HepG2 (cell line): Measurements from ENCODE around the gene HABP4. TPM values are rescaled to one million over a fixed set of nuclear protein-coding genes. Genes with fewer than 3 reads are reported as not detected.

Experiments used
- ARNTL ChIP-seq: sonication (generic); formaldehyde crosslinking; IDR thresholded peaks from 2 replicates; pipeline ENCODE4 v1.4.0; 2020; ENCODE audit warnings: mild to moderate bottlenecking, missing genetic modification reagents
- CEBPZ ChIP-seq: IDR thresholded peaks from 2 replicates; pipeline ENCODE4 v1.6.1; 2012; ENCODE audit warnings: low read length, improper control_type of control experiment
- DRAP1 ChIP-seq: IDR thresholded peaks from 2 replicates; pipeline ENCODE4 v1.6.1; 2016; ENCODE audit warnings: missing genetic modification reagents, missing compliant biosample characterization
- ELF4 ChIP-seq: sonication (generic); formaldehyde crosslinking; IDR thresholded peaks from 2 replicates; pipeline ENCODE4 v1.5.0; 2020; ENCODE audit warnings: missing genetic modification reagents, mild to moderate bottlenecking, moderate library complexity, borderline replicate concordance
- ETV6 ChIP-seq: sonication (generic); formaldehyde crosslinking; conservative IDR thresholded peaks from 2 replicates; pipeline ENCODE4 v1.4.0; 2020; ENCODE audit warnings: missing genetic modification reagents
- GPN1 ChIP-seq: sonication (generic); formaldehyde crosslinking; IDR thresholded peaks from 2 replicates; pipeline ENCODE4 v1.5.1; 2020; ENCODE audit warnings: missing genetic modification reagents, borderline replicate concordance
- HNF1B ChIP-seq: sonication (generic); formaldehyde crosslinking; IDR thresholded peaks from 2 replicates; pipeline ENCODE4 v1.5.1; 2020; ENCODE audit warnings: mild to moderate bottlenecking, moderate library complexity, missing genetic modification reagents
- IKZF4 ChIP-seq: sonication (generic); formaldehyde crosslinking; IDR thresholded peaks from 2 replicates; pipeline ENCODE4 v1.5.1; 2020; ENCODE audit warnings: borderline replicate concordance, mild to moderate bottlenecking, low read depth, missing genetic modification reagents; ENCODE audit errors: not compliant biosample characterization
- KDM3A ChIP-seq: IDR thresholded peaks from 2 replicates; pipeline ENCODE4 v1.6.1; 2018; ENCODE audit warnings: low read depth, missing compliant biosample characterization
- MED13 ChIP-seq: sonication (generic); formaldehyde crosslinking; IDR thresholded peaks from 2 replicates; pipeline ENCODE4 v1.5.0; 2020; ENCODE audit warnings: missing genetic modification reagents
- MTERF4 ChIP-seq: sonication (generic); formaldehyde crosslinking; IDR thresholded peaks from 2 replicates; pipeline ENCODE4 v1.8.0; 2023; ENCODE audit warnings: mild to moderate bottlenecking, missing genetic modification reagents
- RAD51 ChIP-seq: fragments of 450-650 bp; IDR thresholded peaks from 2 replicates; pipeline ENCODE4 v1.6.1; 2016; ENCODE audit warnings: borderline replicate concordance
- RBFOX2 ChIP-seq: fragments of 200-400 bp; formaldehyde crosslinking; IDR thresholded peaks from 2 replicates; pipeline ENCODE4 v1.6.1; 2017; ENCODE audit warnings: low read depth, mild to moderate bottlenecking, low read length
- REXO4 ChIP-seq: sonication (generic); formaldehyde crosslinking; IDR thresholded peaks from 2 replicates; pipeline ENCODE4 v1.8.0; 2022; ENCODE audit warnings: missing genetic modification reagents, mild to moderate bottlenecking, borderline replicate concordance
- RFX5 ChIP-seq: IDR thresholded peaks from 2 replicates; pipeline ENCODE4 v1.6.1; 2011; ENCODE audit warnings: low read depth, low read length, improper control_type of control experiment
- RFXAP ChIP-seq: sonication (generic); formaldehyde crosslinking; IDR thresholded peaks from 2 replicates; pipeline ENCODE4 v1.4.0; 2020; ENCODE audit warnings: missing genetic modification reagents, borderline replicate concordance
- SMAD1 ChIP-seq: sonication (generic); formaldehyde crosslinking; IDR thresholded peaks from 2 replicates; pipeline ENCODE4 v1.4.0; 2020; ENCODE audit warnings: missing genetic modification reagents, low read depth, mild to moderate bottlenecking, borderline replicate concordance
- STAT6 ChIP-seq: sonication (generic); formaldehyde crosslinking; IDR thresholded peaks from 2 replicates; pipeline ENCODE4 v1.4.0; 2020; ENCODE audit warnings: missing genetic modification reagents, mild to moderate bottlenecking, borderline replicate concordance
- ZNF441 ChIP-seq: sonication (generic); formaldehyde crosslinking; IDR thresholded peaks from 2 replicates; pipeline ENCODE4 v1.7.0; 2021; ENCODE audit warnings: missing genetic modification reagents, borderline replicate concordance
- ZNF772 ChIP-seq: sonication (generic); formaldehyde crosslinking; IDR thresholded peaks from 2 replicates; pipeline ENCODE4 v1.5.0; 2020; ENCODE audit warnings: mild to moderate bottlenecking, missing genetic modification reagents
- polyA plus RNA-seq, 8 experiments: library from polyadenylated mRNA; depleted of rRNA in 3 of 8; stranded (reverse) in 7 of 8; unstranded in 1 of 8; fragments of >200 nt; fragmentation: Illumina TruSeq in 4 of 8; extraction: Trizol in 4 of 8; gene quantifications; 2 replicates each; pipeline versions ENCODE4 v1.2.1 to v1.2.3, GENCODE V29; 2011 to 2016; ENCODE audit warnings: low read depth in 4 of 8, missing spikeins in 1 of 8, mixed read lengths in 1 of 8; ENCODE audit not compliant: insufficient read depth in 1 of 8
- total RNA-seq, 5 experiments: library from RNA; depleted of rRNA; stranded (reverse); fragments of >200 nt; fragmentation: Illumina TruSeq; extraction: Trizol; gene quantifications; 2 replicates each; pipeline ENCODE4 v1.2.3, GENCODE V29; 2016; ENCODE audit warnings: low read depth in 1 of 5

The HABP4 gene
- total and polyA plus RNA-seq, 2 of the 13 experiments (the other 11 are each of a cell fraction or from before 2014, with no cell fraction given): 14.3 to 26.6 TPM

- TF ChIP-seq DRAP1: peak; percentile 34; the same call in 1 of the 2 replicates
- TF ChIP-seq CEBPZ: no peak
- TF ChIP-seq RFXAP (CRISPR knock-in tag): peak; percentile 49; the same call in 1 of the 2 replicates
- TF ChIP-seq RFX5: no peak
- TF ChIP-seq RAD51: no peak
- no peak for TF ChIP-seq MED13 (CRISPR knock-in tag)
- no peak for TF ChIP-seq SMAD1 (CRISPR knock-in tag)
- TF ChIP-seq KDM3A (CRISPR knock-in tag): no peak; the same call in 1 of the 2 replicates
- TF ChIP-seq ZNF772: peak; percentile 90; the same call in 1 of the 2 replicates
- TF ChIP-seq GPN1 (CRISPR knock-in tag): no peak
- peak; percentile 66; the same call in 1 of the 2 replicates for TF ChIP-seq ELF4
- peak; percentile 91 for TF ChIP-seq HNF1B (CRISPR knock-in tag)
- peak; percentile 21; the same call in 1 of the 2 replicates for TF ChIP-seq MTERF4 (CRISPR knock-in tag)
- TF ChIP-seq RBFOX2: no peak
- no peak for TF ChIP-seq REXO4
- no peak for TF ChIP-seq ETV6 (CRISPR knock-in tag)
- peak; percentile 90 for TF ChIP-seq ARNTL (CRISPR knock-in tag)
- TF ChIP-seq IKZF4 (CRISPR knock-in tag): peak; percentile 70
- peak; percentile 83; the same call in 1 of the 2 replicates for TF ChIP-seq STAT6 (CRISPR knock-in tag)
- peak; percentile 94 for TF ChIP-seq ZNF441 (CRISPR knock-in tag)
Observed at GRCh38 chr9:96436456-96437126, 13.4 kb upstream of the HABP4 start (continued).
